Measurements from ENCODE around the gene ACTG2.

The ACTG2 gene

DNA sequence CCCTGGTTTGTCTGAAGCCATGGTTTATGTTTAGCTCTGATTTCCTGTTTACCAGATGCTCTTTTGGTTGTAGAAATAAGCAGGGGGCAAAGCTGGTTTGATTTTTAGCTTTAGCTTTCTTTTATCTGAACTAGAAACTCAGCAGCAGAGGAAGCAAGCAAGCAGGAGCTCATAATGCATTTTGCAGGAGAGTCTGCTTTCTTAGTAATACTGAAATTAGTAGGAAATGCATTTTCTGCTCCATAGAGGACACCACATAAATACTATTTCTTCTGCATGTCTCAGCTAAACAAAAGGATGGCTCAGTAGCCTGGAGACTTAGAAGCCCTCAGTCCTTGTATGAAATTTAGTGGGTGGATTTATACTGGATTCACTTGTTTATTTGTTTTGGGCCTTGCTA lies 57.0 kb downstream of the ACTG2 start:
- TF ChIP-seq, protein P1, sequence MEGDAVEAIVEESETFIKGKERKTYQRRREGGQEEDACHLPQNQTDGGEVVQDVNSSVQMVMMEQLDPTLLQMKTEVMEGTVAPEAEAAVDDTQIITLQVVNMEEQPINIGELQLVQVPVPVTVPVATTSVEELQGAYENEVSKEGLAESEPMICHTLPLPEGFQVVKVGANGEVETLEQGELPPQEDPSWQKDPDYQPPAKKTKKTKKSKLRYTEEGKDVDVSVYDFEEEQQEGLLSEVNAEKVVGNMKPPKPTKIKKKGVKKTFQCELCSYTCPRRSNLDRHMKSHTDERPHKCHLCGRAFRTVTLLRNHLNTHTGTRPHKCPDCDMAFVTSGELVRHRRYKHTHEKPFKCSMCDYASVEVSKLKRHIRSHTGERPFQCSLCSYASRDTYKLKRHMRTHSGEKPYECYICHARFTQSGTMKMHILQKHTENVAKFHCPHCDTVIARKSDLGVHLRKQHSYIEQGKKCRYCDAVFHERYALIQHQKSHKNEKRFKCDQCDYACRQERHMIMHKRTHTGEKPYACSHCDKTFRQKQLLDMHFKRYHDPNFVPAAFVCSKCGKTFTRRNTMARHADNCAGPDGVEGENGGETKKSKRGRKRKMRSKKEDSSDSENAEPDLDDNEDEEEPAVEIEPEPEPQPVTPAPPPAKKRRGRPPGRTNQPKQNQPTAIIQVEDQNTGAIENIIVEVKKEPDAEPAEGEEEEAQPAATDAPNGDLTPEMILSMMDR (IDR thresholded peaks at IDR 0.05; ENCODE audit: low read depth, low read length) = no peak
- DNase-seq (ENCODE audit: extremely low read depth, low read depth) = no peak

DNA sequence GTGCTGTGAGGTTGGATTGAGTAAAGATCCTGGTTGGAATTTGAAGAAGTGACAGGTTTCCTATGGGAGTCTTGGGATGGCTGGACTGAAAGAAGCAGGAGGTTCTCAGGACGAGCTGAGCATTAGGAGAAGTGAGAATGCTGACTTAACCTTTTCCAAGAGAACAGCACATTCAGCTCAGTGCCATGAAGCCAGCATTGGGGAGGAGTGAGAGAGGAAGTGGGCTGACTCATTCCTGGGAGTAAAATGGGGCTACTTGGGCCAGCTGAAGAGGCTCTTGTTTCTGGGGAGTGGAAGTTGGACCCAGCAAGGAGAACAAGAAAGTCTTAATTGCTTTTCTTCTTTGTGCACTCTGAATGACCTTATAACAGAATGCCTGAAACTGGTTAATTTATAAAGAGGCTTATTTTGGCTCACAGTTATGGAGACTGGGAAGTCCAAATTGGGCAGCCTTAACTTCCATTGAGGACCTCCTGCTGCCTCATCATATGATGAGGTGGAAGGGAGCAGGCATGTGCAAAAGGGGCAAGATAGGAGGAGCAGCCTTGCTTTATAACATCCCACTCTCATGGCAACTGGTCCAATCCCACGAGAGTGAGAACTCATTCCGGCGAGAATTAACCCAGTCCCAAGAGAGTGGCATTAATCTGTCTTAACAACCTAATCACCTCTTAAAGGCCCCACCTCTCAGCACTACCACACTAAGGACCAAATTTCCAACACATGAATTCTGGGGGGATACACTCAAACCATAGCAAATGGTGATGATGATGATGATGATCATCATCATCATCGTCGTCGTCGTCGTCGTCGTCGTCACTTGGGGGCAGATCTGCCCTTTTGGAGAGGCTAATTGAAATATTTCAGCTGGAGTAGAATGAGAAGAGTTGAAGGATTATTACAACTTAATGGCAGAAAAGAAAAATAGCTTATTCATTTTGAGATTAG lies 60.0 kb downstream of the ACTG2 start:
- TF ChIP-seq, protein P1 (IDR thresholded peaks at IDR 0.05; ENCODE audit: low read depth, low read length) = no peak
- DNase-seq (ENCODE audit: extremely low read depth, low read depth) = no peak

DNA sequence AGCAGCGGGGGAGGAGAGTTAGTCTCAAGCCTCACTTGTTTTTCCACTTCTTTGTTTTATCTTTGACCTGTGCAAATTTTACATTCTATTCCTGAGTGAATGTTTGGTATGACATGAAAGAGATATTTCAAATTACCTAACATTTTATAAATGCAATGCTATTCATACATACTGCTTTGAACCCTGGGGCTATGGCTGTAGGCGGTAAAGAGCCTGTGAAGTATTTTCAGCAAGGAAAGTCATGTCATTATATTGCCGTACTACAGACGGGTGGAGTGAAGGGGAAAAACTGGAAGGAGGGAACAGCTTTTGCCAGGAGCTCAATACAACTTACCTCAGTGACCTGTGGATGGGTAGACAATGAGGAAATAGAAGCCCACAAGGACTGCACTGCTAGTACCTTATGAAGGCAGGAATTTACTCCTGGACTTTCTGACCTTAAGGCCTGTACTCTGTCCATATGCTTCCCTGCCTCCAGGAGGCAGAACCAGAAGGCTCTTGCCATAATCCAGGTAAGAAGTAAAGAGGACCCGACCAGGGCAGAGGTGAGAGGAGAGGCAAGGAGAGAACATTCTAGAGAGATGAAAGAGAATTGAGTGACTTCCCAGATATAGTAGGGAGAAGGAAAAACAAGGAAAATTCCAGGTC lies 63.5 kb downstream of the ACTG2 start:
- TF ChIP-seq, protein P1 (IDR thresholded peaks at IDR 0.05; ENCODE audit: low read depth, low read length) = no peak
- DNase-seq (ENCODE audit: extremely low read depth, low read depth) = no peak

DNA sequence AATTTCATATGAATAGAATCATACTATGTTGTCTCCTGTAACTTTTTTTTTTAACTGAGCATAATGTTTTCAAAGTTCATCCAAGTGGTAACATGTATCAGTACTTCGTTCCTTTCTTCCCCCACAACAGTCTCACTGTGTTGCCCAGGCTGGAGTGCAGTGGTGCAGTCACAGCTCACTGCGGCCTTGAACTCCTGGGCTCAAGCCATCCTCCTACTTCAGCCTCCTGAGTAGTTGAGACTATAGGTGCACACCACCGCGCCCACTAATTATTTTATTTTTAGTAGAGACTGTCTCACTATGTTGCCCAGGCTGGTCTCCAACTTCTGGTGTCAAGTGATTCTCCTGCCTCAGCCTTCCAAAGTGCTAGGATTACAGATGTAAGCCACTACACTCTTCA lies 68.5 kb downstream of the ACTG2 start:
- TF ChIP-seq, protein P1 (IDR thresholded peaks at IDR 0.05; ENCODE audit: low read depth, low read length) = no peak
- DNase-seq (ENCODE audit: extremely low read depth, low read depth) = no peak

DNA sequence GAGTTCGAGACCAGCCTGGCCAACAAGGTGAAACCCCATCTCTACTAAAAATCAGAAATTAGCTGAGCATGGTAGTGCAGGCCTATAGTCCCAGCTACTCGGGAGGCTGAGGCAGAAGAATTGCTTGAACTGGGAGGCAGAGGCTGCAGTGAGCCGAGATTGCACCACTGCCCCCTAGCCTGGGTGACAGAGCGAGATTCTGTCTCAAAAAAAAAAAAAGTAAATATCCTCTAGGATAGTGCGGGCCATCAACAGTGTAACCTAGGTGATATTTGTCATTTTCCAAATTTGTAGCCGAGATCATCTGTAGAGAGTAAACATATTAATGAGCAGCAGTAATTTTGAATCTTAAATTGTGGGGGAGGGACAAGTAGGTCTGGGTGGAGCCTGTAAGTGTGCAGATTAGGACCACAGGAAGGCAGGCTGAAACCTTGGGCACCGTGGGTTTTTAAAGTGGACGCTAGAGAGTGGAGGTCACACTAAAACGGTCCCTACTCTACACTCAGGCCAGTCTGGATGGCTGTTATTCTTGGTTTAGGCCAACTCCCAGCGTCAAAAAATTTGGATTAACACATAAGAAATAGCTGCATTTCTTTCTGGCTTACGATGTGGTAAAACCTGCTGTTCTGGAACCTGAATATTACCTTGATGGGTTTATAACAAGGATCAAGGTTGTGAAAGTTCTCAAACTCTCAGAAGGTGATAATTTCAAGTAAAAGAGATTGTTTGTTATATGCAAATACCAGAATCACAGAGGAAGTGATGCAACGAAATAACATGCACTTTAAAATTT lies 69.2 kb downstream of the ACTG2 start:
- TF ChIP-seq, protein P1 (IDR thresholded peaks at IDR 0.05; ENCODE audit: low read depth, low read length) = no peak
- no peak for DNase-seq (ENCODE audit: extremely low read depth, low read depth)

DNA sequence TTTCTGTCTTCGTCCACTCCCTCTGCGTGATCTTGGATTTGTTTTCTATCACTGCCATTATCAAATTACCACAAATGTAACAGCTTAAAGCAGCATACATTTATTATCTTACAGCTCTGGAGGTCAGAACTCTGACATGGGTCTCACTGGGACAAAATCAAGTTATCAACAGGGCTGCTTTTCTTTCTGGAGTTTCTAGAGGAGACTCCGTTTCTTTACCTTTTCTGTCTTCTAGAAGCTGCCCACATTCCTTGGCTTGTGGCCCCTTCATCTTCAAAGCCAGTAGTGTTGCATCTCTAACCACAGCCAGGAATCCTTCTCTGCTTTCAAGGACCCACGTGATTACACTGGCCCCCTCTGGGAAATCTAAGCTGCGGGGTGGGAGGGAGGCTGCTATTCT lies 70.0 kb downstream of the ACTG2 start:
- DNase-seq (ENCODE audit: extremely low read depth, low read depth) = no peak

More for the DNA sequence above, 70.0 kb downstream of the ACTG2 start:
- TF ChIP-seq, protein P1 (IDR thresholded peaks at IDR 0.05; ENCODE audit: low read depth, low read length) = no peak
